HG03558 (cell line): ENCODE measurements around the gene TIMP2.
"Not testable (repeated sequence)": the region's sequence is repeated elsewhere in the genome, so short reads cannot be mapped to it uniquely, and the experiment has no call there.

Source experiments
- ATAC-seq: cut with Tn5 transposase; IDR thresholded peaks from one replicate; pipeline ENCODE4 v1.9.1; 2021; ENCODE audit warnings: moderate number of reproducible peaks; ENCODE audit not compliant: unreplicated experiment; ENCODE audit errors: extremely low read depth

The TIMP2 gene

GRCh38 chr17:78925234-78925633, at the start of gene TIMP2:
Gene TIMP2, minus strand, starts transcription at chr17:78925387. Its CDS starts 299 bp downstream, at chr17:78925088.
- ATAC-seq = no peak

GRCh38 chr17:78973792-78974520, 48.8 kb upstream of the TIMP2 start:
- ATAC-seq = no peak

GRCh38 chr17:78973196-78973595, 48.0 kb upstream of the TIMP2 start:
- no peak for ATAC-seq

- ATAC-seq = no peak
Observed at GRCh38 chr17:78972507-78973105, 47.4 kb upstream of the TIMP2 start.

- no peak for ATAC-seq
Observed at GRCh38 chr17:78971756-78972506, 46.7 kb upstream of the TIMP2 start.

GRCh38 chr17:78970834-78971755, 45.9 kb upstream of the TIMP2 start:
- no peak for ATAC-seq

GRCh38 chr17:78969865-78970264, 44.7 kb upstream of the TIMP2 start:
- no peak for ATAC-seq

- no peak for ATAC-seq
Observed at GRCh38 chr17:78967782-78968362, 42.7 kb upstream of the TIMP2 start.

- no peak for ATAC-seq
Observed at GRCh38 chr17:78966910-78967600, 41.9 kb upstream of the TIMP2 start.

- no peak for ATAC-seq
Observed at GRCh38 chr17:78966123-78966813, 41.1 kb upstream of the TIMP2 start.

- no peak for ATAC-seq
Observed at GRCh38 chr17:78965491-78965924, 40.3 kb upstream of the TIMP2 start.

- ATAC-seq = no peak
Observed at GRCh38 chr17:78963378-78963777, 38.2 kb upstream of the TIMP2 start.

GRCh38 chr17:78962984-78963348, 37.8 kb upstream of the TIMP2 start:
- ATAC-seq = not testable (repeated sequence)

GRCh38 chr17:78962345-78962983, 37.3 kb upstream of the TIMP2 start:
- ATAC-seq = no peak

- ATAC-seq = no peak
Observed at GRCh38 chr17:78961571-78961970, 36.4 kb upstream of the TIMP2 start.

- ATAC-seq = no peak
Observed at GRCh38 chr17:78960928-78961327, 35.7 kb upstream of the TIMP2 start.

- no peak for ATAC-seq
Observed at GRCh38 chr17:78959803-78960202, 34.6 kb upstream of the TIMP2 start.

GRCh38 chr17:78958641-78959127, 33.5 kb upstream of the TIMP2 start:
- ATAC-seq = no peak
